ENCODE results near the gene AMPD2.

GRCh38 chr1:109658533-109659042 is 39.0 kb downstream of the AMPD2 start:
- TF ChIP-seq CTCF (IDR thresholded peaks at IDR 0.05; ENCODE audit: low read depth, low read length, poor library complexity, severe bottlenecking) (no peak), EZH2phosphoT487 (IDR thresholded peaks at IDR 0.05; ENCODE audit: borderline replicate concordance, low read length) (no peak)

Measured in DOHH2 (cell line).